Adrenal gland (tissue), 12 donors: ENCODE results near the gene INCENP. TPM values are rescaled to one million over a fixed set of nuclear protein-coding genes. Genes with fewer than 3 reads are reported as not detected.

Experiments
- DNase-seq, 7 donors: peaks; one replicate each; pipeline ENCODE4 v3.0.0-alpha.2; 2019 to 2020
- H3K27ac ChIP-seq, 5 donors: fragments of 200-600 bp; sonication (generic) in 4 of 5; 1 replicate in 3 of 5; 2 replicates in 2 of 5; pipeline versions ENCODE4 v1.5.1 to v1.8.0; 2016 to 2020; ENCODE audit warnings: mild to moderate bottlenecking in 1 of 5
- H3K27me3 ChIP-seq: fragments of 200-600 bp; 2 replicates; pipeline ENCODE4 v1.8.0; 2021
- H3K36me3 ChIP-seq, 2 donors: fragments of 200-600 bp; replicated peaks in 1 of 2; 1 replicate in 1 of 2; 2 replicates in 1 of 2; pipeline versions ENCODE4 v1.5.1 to v1.8.0; 2018 to 2022
- H3K4me1 ChIP-seq, 2 donors: fragments of 200-600 bp; replicated peaks in 1 of 2; 1 replicate in 1 of 2; 2 replicates in 1 of 2; pipeline versions ENCODE4 v1.5.1 to v1.8.0; 2018 to 2021
- H3K4me3 ChIP-seq, 4 donors: fragments of 200-600 bp; sonication (generic) in 3 of 4; one replicate each; pipeline ENCODE4 v1.5.1; 2016 to 2018
- H3K9me3 ChIP-seq, 3 donors: fragments of 200-600 bp; sonication (generic) in 1 of 3; replicated peaks in 1 of 3; 1 replicate in 2 of 3; 2 replicates in 1 of 3; pipeline versions ENCODE4 v1.5.1 to v1.8.0; 2016 to 2021
- POLR2A ChIP-seq, 2 donors: fragments of 450-650 bp; IDR thresholded peaks; one replicate each; pipeline ENCODE4 v1.6.1; 2017; ENCODE audit warnings: antibody characterized with exemption in 2 of 2, mild to moderate bottlenecking in 2 of 2, moderate library complexity in 1 of 2
- WGBS, 4 donors: extraction: QIAGEN DNeasy Blood & Tissue Kit in 2 of 4; methylation state at CpG; one replicate each; pipeline versions ENCODE4 v1.1.5 to v1.1.7; 2013 to 2017; 5-methylcytosine and 5-hydroxymethylcytosine counted together
- intact Hi-C, 2 donors: fragments of 100-400 bp; cut with DNase I; formaldehyde crosslinking; loops; one replicate each; pipeline versions ENCODE4 v1.14.1 to v1.15.0; 2022 to 2023
- polyA plus RNA-seq, 3 donors: library from polyadenylated mRNA; stranded (reverse); fragments of 200-250 nt in 2 of 3; fragments of 350-450 nt in 1 of 3; fragmentation: Illumina TruSeq in 1 of 3; extraction: RNeasy Lipid Tissue Mini Kit (QIAGEN cat#74804) in 1 of 3; gene quantifications; one replicate each; pipeline ENCODE4 v1.2.3, GENCODE V29; 2013 to 2014
- total RNA-seq, 9 donors: library from RNA; depleted of rRNA in 4 of 9; stranded (reverse); fragments of >200 nt in 4 of 9; fragments of 120-200 nt in 1 of 9; fragmentation: NEBNext Ultra II Directional in 1 of 9; extraction: Animal tissue kit (Norgen Biotek cat#: 25700) in 1 of 9; gene quantifications; one replicate each; pipeline versions ENCODE4 v1.1.0 to v1.2.4, GENCODE V29; 2013 to 2023
- TF ChIP-seq, protein P1 (sequence below), 6 experiments: fragments of 450-650 bp in 4 of 6; fragments of 200-600 bp in 2 of 6; sonication (generic) in 1 of 6; IDR thresholded peaks; 1 replicate in 5 of 6; 2 replicates in 1 of 6; pipeline versions ENCODE4 v1.5.1 to v1.8.0; 2016 to 2021; ENCODE audit warnings: antibody characterized with exemption in 6 of 6, mild to moderate bottlenecking in 2 of 6, moderate library complexity in 1 of 6
- donor health status: healthy with polysubstance abuse.
- donor health status: Bipolar disorder and iron deficiency.
- donor health status: DM: yes; HTN: yes; CAD: no.
- donor health status: DM: no; HTN: no; CAD: no.
- donor health status: DM: no; HTN: no; CAD: no.
- donor health status: DM: yes; HTN: yes; CAD: no.

INCENP gene
- total and polyA plus RNA-seq, 12 donors: 1.4 to 23.2 (median 13.8) TPM

DNA sequence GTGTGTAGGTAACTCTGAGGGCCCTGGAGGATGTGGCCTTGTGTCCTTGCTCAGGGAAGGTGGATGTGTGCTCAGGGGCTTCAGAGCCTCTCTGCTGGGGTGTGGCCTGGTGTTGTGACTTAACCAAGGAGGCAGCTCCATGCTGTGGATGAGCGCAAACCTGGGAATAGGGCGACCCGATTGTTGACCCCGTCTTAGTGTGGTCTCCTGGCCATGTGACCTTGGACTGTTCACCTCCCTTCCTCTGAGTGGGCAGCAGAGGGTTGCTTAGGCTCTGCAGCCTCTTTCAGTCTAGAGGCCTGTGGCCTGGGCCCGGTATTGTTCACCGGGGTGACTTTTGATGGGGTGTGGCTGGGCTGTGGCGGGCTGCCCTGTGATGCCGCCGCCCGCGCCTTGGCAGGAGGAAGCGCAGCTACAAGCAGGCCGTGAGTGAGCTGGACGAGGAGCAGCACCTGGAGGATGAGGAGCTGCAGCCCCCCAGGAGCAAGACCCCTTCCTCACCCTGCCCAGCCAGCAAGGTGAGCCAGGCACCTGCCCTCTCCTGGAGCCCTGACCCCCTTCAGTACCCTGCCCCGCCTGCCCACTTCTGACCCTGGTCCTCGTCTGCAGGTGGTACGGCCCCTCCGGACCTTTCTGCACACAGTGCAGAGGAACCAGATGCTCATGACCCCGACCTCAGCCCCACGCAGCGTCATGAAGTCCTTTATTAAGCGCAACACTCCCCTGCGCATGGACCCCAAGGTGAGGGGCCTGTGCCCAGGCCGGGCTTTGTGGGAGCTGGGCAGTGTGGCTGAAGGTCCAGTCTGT is 16.7 kb downstream of the INCENP start:
- Histone ChIP-seq H3K27me3 (no peaks in the 10 kb centered on the region), H3K36me3 (peaks cover 0 to 38% of the 10 kb centered on the region in 2 donors), H3K4me1 (no peaks in the 10 kb centered on the region), H3K4me3 (no peak overlapping the region), H3K9me3 (no peaks in the 10 kb centered on the region), H3K27ac (no peak overlapping the region)
- intact Hi-C loops: no loop called here
- WGBS, 4 donors: 95 to 98% (median 96%) methylated on average over 7 to 24 of the region's 24 CpGs
- peak in 2 of 7 donors; percentile 14 to 38 for DNase-seq
- TF ChIP-seq, protein P1, sequence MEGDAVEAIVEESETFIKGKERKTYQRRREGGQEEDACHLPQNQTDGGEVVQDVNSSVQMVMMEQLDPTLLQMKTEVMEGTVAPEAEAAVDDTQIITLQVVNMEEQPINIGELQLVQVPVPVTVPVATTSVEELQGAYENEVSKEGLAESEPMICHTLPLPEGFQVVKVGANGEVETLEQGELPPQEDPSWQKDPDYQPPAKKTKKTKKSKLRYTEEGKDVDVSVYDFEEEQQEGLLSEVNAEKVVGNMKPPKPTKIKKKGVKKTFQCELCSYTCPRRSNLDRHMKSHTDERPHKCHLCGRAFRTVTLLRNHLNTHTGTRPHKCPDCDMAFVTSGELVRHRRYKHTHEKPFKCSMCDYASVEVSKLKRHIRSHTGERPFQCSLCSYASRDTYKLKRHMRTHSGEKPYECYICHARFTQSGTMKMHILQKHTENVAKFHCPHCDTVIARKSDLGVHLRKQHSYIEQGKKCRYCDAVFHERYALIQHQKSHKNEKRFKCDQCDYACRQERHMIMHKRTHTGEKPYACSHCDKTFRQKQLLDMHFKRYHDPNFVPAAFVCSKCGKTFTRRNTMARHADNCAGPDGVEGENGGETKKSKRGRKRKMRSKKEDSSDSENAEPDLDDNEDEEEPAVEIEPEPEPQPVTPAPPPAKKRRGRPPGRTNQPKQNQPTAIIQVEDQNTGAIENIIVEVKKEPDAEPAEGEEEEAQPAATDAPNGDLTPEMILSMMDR (IDR thresholded peaks at IDR 0.05): no peak
- TF ChIP-seq POLR2A (IDR thresholded peaks at IDR 0.05): no peak

GRCh38 chr11:62141111-62142042 is 17.6 kb downstream of the INCENP start:
- Histone ChIP-seq H3K27ac (no peak overlapping the region), H3K4me1 (no peaks in the 10 kb centered on the region), H3K36me3 (peaks cover 0 to 41% of the 10 kb centered on the region in 2 donors), H3K9me3 (no peaks in the 10 kb centered on the region), H3K4me3 (no peak overlapping the region), H3K27me3 (no peaks in the 10 kb centered on the region)
- peak in 3 of 7 donors; percentile 12 to 35 (median 13) for DNase-seq
- TF ChIP-seq, protein P1 (IDR thresholded peaks at IDR 0.05): no peak
- no peak for TF ChIP-seq POLR2A (IDR thresholded peaks at IDR 0.05)
- WGBS, 4 donors: 87 to 91% (median 89%) methylated on average over 18 to 22 of the region's 22 CpGs
- intact Hi-C loops: no loop called here

DNA sequence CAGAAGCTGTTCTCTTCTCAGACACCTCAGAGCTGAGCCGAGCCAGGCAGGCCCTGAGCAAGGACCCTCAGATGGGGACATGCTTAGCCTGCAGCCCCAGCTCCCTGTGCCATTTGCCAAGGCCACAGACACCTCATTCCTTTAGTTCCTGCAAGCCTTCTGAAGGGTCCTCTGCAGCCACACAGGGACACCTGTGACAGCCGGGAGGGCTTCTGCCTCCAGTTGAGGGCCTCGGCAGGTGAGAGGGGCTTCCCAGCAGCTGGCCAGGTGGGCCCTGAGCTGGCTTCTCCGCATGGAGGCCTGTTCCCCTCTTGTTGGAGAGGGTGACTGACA is 18.2 kb downstream of the INCENP start:
- Histone ChIP-seq H3K36me3 (peaks cover 0 to 47% of the 10 kb centered on the region in 2 donors), H3K27me3 (no peaks in the 10 kb centered on the region), H3K4me3 (no peak overlapping the region), H3K4me1 (no peaks in the 10 kb centered on the region), H3K9me3 (no peaks in the 10 kb centered on the region), H3K27ac (no peak overlapping the region)
- TF ChIP-seq POLR2A (IDR thresholded peaks at IDR 0.05): no peak
- TF ChIP-seq, protein P1 (IDR thresholded peaks at IDR 0.05): no peak
- intact Hi-C loops: no loop called here
- WGBS, 4 donors: 86 to 100% (median 97%) methylated on average over 1 to 4 of the region's 4 CpGs
- DNase-seq: peak in 3 of 7 donors; percentile 4 to 25 (median 14)

- DNase-seq: peak in 4 of 7 donors; percentile 5 to 40 (median 16)
- TF ChIP-seq, protein P1 (IDR thresholded peaks at IDR 0.05): no peak
- no peaks in the 10 kb centered on the region for H3K9me3 ChIP-seq
- peaks cover 0 to 56% of the 10 kb centered on the region in 2 donors for H3K36me3 ChIP-seq
- 59 to 76% (median 66%) methylated on average over 3 of the region's 3 CpGs for WGBS, 4 donors
- H3K27me3 ChIP-seq: no peaks in the 10 kb centered on the region
- H3K4me3 ChIP-seq: no peak overlapping the region
- no peak overlapping the region for H3K27ac ChIP-seq
- intact Hi-C loops: no loop called here
- H3K4me1 ChIP-seq: no peaks in the 10 kb centered on the region
Measured at GRCh38 chr11:62142921-62143320, 19.1 kb downstream of the INCENP start.
